HG02678 (cell line): Measurements from ENCODE around the gene AFF1.
A peak's percentile ranks its signal among the peaks of the same experiment; 100 is the strongest.
"Not testable (repeated sequence)": the region's sequence is repeated elsewhere in the genome, so short reads cannot be mapped to it uniquely, and the experiment has no call there.

Experiments used
- ATAC-seq: cut with Tn5 transposase; IDR thresholded peaks from one replicate; pipeline ENCODE4 v1.9.1; 2021; ENCODE audit warnings: mild to moderate bottlenecking, moderate library complexity; ENCODE audit not compliant: unreplicated experiment

AFF1 gene

GRCh38 chr4:87130985-87131703, 196.3 kb downstream of the AFF1 start:
- no peak for ATAC-seq

- ATAC-seq, result no peak
These were observed 197.2 kb downstream of the AFF1 start for GRCh38 chr4:87132035-87132434.

GRCh38 chr4:87133183-87133582, 198.4 kb downstream of the AFF1 start:
- no peak for ATAC-seq

- ATAC-seq, result no peak
These were observed 199.3 kb downstream of the AFF1 start for GRCh38 chr4:87134122-87134521.

DNA sequence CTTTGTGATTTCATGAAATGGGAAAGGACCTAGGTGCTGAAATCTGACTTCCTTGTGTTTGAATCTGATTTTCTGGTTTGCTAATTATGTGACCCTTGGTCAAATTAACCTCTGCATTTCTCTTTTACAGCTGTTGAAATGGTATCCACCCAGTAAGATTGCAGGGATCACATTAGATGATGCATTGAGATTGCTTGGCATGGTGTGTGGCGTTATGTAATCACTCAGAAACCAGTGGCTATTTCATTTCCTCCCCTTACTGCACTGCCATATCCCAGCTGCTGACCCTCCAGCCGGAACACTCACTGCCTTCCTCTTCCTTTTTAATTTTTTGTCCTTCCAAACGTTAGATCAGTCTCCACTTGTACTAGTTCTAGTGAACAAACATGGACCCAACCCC, 206.6 kb downstream of the AFF1 start:
- no peak for ATAC-seq

- ATAC-seq, result no peak
These were observed 209.5 kb downstream of the AFF1 start for GRCh38 chr4:87144356-87144755.

GRCh38 chr4:87145934-87146333, 211.1 kb downstream of the AFF1 start:
- not testable (repeated sequence) for ATAC-seq

DNA sequence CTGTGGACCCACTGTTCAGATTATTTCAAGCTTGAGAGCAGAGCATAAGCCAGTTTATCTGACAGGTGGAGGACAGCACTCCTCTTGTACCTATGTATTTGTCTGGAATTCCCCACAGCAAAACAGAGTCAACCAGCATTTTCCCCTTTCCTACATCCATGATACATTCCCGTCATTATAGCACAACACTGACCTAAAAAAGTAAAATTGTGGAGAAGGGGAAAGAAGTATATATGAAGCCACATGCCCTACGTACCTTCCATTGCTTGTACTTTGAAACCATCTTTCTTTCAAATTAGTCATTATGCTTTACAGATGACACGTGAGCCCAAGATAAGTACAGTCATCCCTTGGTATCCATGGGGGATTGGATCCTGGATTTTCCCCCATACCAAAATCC, 212.3 kb downstream of the AFF1 start:
- no peak for ATAC-seq

DNA sequence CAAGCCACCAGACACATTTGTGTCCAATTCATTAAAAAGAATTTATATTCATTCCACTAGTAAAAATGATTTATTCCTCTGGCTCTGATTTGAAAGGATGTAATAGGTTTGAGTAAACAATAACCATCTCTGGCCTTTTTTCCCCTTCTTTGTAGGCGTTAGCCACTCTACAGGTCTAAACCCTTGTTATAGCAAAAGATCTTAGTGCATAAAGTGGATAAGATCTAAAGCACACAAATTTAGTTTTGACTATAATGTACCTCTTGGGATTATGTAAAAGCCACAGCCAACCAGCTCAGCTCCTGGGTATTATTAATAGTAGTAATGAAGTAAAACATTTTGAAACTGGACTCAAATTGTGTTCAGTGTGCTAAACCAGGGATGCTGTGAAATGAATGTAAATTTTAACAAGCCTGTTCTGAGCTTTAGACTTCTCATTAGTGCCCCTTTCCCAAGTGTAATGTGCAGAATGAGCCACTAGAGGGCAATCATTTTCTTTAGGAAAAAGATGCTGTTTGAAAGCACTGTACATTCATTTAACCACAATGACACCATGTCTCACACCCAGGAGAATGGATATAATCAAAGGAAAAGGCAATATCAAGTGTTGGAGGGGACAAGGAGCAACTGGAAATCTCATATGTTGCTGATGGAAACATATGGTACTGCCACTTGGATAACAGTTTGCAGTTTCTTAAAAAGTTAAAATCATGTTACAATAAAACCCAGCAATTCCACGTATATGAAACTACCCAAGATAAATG, 215.9 kb downstream of the AFF1 start:
- ATAC-seq, result peak; percentile 66

DNA sequence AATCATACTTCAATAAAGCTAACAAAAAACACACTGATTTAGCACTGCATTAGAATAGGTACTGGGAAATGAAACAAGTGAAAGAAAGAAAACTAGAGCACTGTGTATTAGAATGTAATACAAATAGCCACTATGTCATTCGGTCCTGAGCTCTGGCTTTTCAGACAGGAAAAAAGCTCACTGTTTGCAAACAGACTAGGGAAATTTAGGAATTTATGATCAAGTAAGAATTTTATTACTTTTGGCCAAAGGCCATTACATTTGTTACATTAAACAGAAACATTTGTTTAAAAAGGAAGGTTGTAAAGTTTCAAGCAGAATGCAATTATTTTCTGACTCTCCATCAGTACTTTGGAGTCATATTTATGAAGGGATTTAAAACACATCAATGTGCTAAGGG, 216.9 kb downstream of the AFF1 start:
- ATAC-seq, result no peak

GRCh38 chr4:87152310-87153041, 217.7 kb downstream of the AFF1 start:
- no peak for ATAC-seq

DNA sequence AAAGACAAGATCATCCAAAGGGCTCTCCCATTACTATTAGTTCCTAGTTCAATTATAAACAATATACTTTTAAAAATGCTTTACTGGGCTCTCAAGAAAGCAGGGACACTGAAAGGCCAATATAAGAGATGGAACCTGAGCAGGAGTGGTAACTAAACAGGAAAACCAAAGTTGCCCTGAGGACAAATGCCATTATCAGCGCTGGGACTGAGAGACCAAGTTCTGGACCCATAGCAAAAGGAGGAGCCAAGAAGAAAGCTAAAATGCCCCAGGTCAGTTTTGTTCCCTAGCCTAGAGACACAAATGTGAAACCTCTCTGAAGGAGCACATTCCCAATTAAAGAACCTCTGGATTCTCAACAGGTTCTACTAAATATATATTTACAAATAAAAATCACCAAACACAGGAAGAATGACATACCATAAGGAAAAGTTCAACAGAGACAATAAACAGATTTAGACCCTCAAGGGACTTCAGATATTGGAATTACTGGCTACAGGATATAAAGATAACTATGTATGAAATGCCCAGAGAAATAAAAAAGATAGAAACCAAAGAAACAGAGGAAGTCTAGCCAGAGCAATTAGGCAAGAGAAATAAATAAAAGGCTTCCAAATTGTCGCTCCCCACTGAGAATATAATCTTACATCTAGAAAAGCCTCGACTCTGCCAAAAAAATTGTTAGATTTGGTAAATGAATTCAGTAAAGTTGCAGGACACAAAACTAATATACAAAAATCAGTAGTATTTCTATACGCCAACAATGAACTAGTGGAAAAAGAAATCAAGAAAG, 218.5 kb downstream of the AFF1 start:
- ATAC-seq, result no peak

- no peak for ATAC-seq
These were observed 231.1 kb downstream of the AFF1 start for GRCh38 chr4:87165892-87166291.

DNA sequence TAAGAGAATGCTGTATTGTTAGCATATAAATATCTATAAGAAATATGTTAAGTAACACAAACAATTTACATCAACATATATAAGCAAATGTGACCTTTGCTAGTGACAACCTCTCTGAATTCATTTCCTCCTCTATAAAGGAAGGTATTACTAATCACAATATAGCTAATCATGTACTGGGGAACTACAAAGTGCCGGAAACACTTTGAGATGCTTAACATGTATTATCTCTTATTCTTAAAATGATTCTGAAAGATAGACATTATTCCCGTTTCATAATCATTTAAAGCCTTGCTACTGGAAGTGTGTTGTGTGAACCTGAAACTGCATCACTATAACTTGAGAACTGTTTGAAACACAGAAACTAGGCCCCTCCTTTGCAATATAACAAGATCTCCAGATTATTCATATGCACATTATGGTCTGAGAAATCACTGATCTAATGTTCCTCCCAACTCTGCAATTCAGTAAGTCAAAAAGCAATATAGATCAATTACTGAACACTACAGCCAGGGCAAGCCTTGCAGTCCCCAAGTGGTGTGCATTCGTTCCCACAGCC, 231.6 kb downstream of the AFF1 start:
- no peak for ATAC-seq

- no peak for ATAC-seq
These were observed 237.1 kb downstream of the AFF1 start for GRCh38 chr4:87171944-87172343.

GRCh38 chr4:87174672-87175071, 239.9 kb downstream of the AFF1 start:
- ATAC-seq, result no peak

DNA sequence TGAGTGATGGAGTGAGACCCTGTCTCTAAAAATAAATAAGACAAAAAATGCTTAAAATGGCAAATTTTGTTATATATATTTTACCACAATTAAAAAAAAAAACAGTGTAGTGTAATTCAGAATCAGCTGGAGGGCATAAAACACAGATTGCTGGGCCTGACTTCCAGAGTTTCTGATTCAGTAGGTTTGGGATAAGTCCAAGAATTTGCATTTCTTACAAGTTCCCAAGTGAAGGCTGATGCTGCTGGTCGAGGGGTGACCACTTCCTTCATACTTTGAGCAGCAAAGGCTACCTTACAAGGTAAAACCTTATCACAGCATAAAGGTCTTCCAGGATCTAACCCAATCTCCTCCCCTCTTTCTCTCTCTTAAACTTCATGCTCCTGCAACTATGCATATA, 244.9 kb downstream of the AFF1 start:
- ATAC-seq, result no peak

- ATAC-seq, result no peak
These were observed 246.0 kb downstream of the AFF1 start for GRCh38 chr4:87180767-87181166.

- ATAC-seq, result no peak
These were observed 250.5 kb downstream of the AFF1 start for GRCh38 chr4:87185146-87185870.

- ATAC-seq, result no peak
These were observed 253.2 kb downstream of the AFF1 start for GRCh38 chr4:87188048-87188447.
